Epithelial cell of esophagus (primary cell): ENCODE data around the gene LPCAT3.

Experiments
- DNase-seq: peaks from one replicate; pipeline ENCODE4 v3.0.0; 2010; ENCODE audit warnings: low read depth
- H3K4me3 ChIP-seq: 2 replicates; pipeline ENCODE4 v1.5.1; 2011; ENCODE audit warnings: mild to moderate bottlenecking, low read length, control low read depth
- CTCF ChIP-seq: IDR thresholded peaks from 2 replicates; pipeline ENCODE4 v1.5.1; 2011; ENCODE audit warnings: low read depth, mild to moderate bottlenecking, low read length, control low read depth, inconsistent platforms; ENCODE audit not compliant: insufficient read depth; ENCODE audit errors: missing control alignments

The LPCAT3 gene

GRCh38 chr12:6928703-6929407, 89.4 kb downstream of the LPCAT3 start:
- no peak for DNase-seq
- TF ChIP-seq CTCF = no peak
- peak overlapping the region; percentile 81 for H3K4me3 ChIP-seq

- H3K4me3 ChIP-seq = peak overlapping the region; percentile 81
- no peak for TF ChIP-seq CTCF
- DNase-seq = no peak
Observed at GRCh38 chr12:6928022-6928702, 90.1 kb downstream of the LPCAT3 start.

GRCh38 chr12:6927379-6928021, 90.8 kb downstream of the LPCAT3 start, which contains the start of gene ATN1:
ATN1 (plus strand) TSS chr12:6927959; CDS start chr12:6934002, 6,043 bp downstream.
- H3K4me3 ChIP-seq = peak within 1 kb of the TSS; percentile 81
- TF ChIP-seq CTCF = no peak
- DNase-seq = peak; percentile 48
